Uterus (tissue), 2 donors: ENCODE results near the gene ELF2.

Experiments used
- CTCF ChIP-seq, 4 experiments: fragments of 200-600 bp in 2 of 4; fragments of 450-650 bp in 2 of 4; sonication (generic) in 2 of 4; IDR thresholded peaks; one replicate each; pipeline ENCODE4 v1.5.1; 2016 to 2019; ENCODE audit warnings: antibody characterized with exemption in 4 of 4, mild to moderate bottlenecking in 2 of 4, moderate library complexity in 1 of 4
- POLR2A ChIP-seq, 2 donors: fragments of 450-650 bp; IDR thresholded peaks; one replicate each; pipeline ENCODE4 v1.6.1; 2016; ENCODE audit warnings: antibody characterized with exemption in 2 of 2, mild to moderate bottlenecking in 1 of 2, moderate library complexity in 1 of 2

- TF ChIP-seq CTCF (IDR thresholded peaks at IDR 0.05) (no peak), POLR2A (IDR thresholded peaks at IDR 0.05) (no peak)
Measured at GRCh38 chr4:139027776-139028175, 149.2 kb downstream of the ELF2 start.
